Renal cortex interstitium (tissue), 11 donors: Measurements from ENCODE around the gene CDH12. TPM values are rescaled to one million over a fixed set of nuclear protein-coding genes. Genes with fewer than 3 reads are reported as not detected.
"Not testable (repeated sequence)": the region's sequence is repeated elsewhere in the genome, so short reads cannot be mapped to it uniquely, and the experiment has no call there.

Experiments
- DNase-seq, 11 donors: peaks; one replicate each; pipeline ENCODE4 v3.0.0-alpha.2; 2013; ENCODE audit warnings: low read depth in 9 of 11, low spot score in 4 of 11; ENCODE audit errors: extremely low read depth in 1 of 11
- polyA plus RNA-seq, 3 donors: library from polyadenylated mRNA; unstranded; fragments of 120-200 nt; gene quantifications; one replicate each; pipeline ENCODE4 v1.2.1, GENCODE V29; 2013; ENCODE audit not compliant: insufficient read length in 3 of 3

CDH12 gene
- polyA plus RNA-seq, 3 donors = 6.1 to 8.0 (median 6.4) TPM

DNA sequence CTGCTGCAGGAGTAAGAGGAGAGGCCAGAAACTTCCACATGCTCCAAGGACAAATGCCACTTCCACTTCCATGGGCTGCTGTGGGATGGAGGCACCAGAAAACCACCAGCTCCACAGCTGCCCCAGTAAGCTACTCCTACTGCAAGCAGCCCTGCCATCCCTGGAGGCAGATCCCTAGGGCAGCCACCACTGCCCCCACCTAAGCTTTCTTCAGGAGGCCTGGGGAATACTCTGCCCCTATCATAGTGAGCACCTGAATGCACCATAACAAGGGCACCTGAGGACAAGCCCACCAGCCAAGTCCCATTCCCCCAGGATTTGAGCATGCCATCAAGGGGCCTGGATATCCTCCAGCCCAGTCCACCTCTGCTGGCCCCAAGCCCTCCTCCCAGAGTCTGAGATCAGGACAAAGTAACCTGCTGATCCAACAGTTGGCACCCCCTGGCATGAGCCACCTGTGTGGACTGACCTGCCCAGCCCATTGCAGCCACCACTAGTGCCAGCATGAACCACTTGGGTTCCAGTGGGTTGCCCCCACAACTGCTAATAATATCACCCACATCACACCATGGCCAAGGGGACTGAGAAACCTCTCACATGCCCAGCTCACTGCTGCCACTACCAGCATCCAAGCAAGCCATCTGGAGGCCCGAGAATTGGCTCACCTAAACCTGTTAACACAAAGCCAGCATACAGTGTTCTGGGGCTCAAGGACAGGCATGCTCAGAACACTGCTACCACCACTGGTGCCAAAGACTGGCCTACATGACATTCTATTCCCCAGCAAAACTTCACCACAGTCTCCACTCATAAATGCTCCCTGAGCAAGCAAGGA is 480.1 kb downstream of the CDH12 start:
- no peak for DNase-seq

GRCh38 chr5:22372376-22372775 is 480.8 kb downstream of the CDH12 start:
- DNase-seq = no peak

DNA sequence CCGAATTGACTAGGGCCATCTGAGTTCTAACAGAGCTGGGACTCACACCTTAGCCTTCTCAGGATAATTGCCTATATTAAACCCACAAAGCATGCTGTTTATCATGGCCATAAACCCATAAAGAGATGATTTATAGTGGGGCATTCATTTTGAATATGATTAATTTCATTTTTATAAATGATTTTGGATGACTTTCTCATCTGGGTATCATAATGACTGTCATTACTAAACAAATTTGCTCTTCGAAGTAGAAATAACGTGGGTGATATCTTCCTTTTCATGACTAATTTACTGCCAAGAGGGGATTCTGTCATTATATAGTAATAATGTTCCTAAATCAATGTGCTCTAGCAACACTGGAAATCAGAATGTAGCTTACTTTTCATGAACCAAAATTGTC is 498.2 kb downstream of the CDH12 start:
- DNase-seq = no peak

DNA sequence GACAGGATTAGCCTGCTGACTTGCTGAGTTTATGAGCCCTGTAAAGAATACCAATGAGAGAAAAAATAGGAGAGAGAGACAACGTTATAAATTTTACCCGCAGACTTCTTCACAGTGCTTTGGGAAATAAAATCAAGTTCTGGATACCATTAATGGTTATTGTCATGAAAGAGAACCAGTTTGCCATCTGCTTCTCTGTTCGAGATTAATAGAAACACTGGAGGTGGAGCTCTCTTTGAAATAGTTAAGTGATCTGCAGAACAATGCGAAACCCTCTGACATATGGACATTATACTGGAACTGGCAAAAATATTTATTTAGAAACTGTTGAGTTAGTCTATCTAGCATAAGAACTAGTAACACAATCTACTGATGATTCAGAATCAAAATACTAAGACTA is 500.7 kb downstream of the CDH12 start:
- no peak for DNase-seq

DNA sequence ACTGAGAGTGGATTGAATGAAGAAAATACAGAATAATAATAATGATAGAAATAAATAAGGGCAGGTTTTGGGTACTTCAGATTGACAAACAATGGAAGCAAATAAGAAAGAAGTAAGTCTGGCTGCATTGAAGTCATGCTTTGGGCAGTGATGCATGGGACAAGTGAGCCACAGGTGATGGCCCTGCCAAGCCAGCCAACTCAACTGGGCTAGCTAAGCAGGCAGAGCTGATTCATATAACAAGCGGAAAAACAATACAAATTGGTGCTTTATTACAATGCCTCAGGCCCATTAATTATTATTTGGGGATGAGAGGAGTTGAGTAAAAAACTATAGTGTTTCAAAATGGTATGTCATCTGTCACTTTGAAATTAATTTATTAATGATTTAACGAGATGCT is 502.0 kb downstream of the CDH12 start:
- DNase-seq = no peak

DNA sequence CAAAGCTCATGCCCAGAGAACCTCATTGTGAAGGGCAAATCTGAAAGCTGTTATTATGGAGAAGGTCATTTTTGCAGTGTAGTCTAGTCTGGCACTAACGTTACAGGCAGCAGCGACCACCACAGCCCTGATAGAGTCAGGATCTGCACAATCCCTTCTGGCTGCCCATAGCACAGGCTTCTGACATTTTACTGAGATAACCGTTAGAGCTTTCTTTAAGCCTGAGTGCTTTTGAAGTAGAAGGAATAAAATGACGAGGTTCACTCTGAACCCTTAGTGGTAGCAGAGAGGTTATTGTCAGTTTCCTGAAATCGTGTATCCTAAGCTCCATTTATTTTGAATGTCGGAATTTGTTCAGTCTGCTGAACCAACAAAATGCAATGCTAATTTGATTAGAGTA is 505.1 kb downstream of the CDH12 start:
- no peak for DNase-seq

- DNase-seq = no peak
Measured at GRCh38 chr5:22344000-22344399, 509.1 kb downstream of the CDH12 start.

DNA sequence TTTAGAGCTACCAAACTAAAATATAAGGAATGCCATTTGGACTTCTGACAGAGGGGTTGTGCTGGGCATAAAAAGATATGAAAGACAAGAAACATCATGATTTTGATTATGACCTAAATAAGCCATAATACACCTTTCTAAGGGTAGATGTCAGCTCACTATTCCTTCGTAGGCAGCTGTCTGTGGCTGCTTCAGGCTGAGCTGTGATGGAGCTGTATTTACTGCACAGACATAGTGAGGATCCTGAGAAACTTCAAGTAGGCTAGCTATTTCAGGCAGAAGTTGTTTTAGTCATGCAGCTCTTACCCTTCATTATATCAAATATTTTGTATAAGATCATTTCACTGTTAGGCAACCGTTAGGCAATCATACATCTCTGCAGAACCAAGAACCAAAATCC is 511.7 kb downstream of the CDH12 start:
- DNase-seq = no peak

- DNase-seq = not testable (repeated sequence)
Measured at GRCh38 chr5:22332949-22333348, 520.2 kb downstream of the CDH12 start.

- no peak for DNase-seq
Measured at GRCh38 chr5:22329683-22330082, 523.5 kb downstream of the CDH12 start.

- no peak for DNase-seq
Measured at GRCh38 chr5:22319798-22320197, 533.3 kb downstream of the CDH12 start.

- no peak for DNase-seq
Measured at GRCh38 chr5:22316294-22316693, 536.9 kb downstream of the CDH12 start.

DNA sequence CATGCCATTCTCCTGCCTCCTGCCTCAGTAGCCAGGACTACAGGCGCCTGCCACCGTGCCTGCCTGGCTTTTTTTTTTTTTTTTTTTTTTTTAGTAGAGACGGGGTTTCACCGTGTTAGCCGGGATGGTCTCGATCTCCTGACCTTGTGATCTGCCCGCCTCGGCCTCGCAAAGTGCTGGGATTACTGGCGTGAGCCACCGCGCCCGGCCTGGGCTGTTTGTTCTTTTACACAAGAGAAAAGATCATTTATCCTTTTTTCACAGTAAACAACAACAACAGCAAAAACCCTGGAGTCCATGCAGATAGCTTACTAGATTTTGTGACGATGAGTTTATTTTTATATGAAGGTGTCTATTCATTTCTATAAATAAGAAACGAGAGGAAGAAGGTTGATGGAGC is 538.1 kb downstream of the CDH12 start:
- not testable (repeated sequence) for DNase-seq

- no peak for DNase-seq
Measured at GRCh38 chr5:22314548-22314947, 538.6 kb downstream of the CDH12 start.

DNA sequence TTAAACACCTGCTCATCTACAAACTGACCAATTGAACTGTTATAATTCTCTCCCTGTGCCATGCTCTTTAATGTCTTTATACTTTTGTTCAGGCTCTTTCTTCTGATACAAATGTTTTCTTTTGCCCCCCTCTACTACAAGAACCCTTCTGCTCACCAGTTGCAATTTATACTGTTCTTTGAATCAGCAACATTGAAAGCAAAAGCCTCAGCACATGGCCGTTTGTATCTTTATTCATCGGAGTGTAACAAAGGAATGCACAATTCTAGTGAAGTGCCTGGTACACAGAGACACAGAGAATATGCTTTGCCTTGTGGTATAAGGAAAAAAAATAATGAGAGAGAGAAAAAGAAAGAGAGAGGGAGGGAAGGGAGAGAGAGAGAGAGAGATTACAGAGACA is 547.1 kb downstream of the CDH12 start:
- no peak for DNase-seq

- DNase-seq = no peak
Measured at GRCh38 chr5:22295832-22296231, 557.3 kb downstream of the CDH12 start.

GRCh38 chr5:22293147-22293546 is 560.0 kb downstream of the CDH12 start:
- DNase-seq = no peak

DNA sequence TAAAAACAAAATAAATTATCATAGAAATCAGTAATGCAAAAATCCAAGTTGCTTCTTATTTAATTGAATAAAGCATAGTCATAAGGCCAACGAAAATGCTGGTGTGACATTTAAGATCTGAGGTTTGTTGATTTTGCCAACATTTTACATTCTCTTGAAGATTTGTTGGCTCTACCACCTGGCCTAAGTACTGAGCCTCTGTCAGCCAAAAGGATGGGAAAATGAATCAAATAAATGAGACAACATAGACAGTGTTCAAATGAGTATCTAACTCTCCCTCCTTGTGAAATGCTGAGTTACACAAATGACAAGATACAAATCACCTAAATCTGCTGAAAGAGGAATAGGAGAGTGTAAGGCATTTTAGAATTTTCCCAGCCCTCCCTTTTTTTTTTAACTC is 575.0 kb downstream of the CDH12 start:
- DNase-seq = no peak

DNA sequence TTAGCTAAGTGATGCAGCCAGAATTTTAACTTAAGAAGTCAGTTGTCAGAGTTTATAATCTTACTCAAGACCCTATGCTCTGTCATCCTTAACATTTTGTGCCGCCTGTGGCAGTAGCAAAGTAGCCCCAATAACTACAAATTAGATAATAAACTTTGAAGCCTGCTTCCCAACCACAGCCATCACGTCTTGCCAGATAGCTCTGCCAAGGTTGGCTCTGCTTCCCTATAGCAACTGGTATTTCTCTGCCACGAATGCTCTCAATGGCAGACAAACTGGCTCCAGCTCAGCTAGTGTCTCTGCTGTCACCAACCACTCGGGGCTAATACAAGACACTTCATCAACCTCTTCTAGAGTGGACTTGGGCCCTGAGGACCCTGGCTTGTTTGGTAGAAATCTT is 576.1 kb downstream of the CDH12 start:
- no peak for DNase-seq

- DNase-seq = not testable (repeated sequence)
Measured at GRCh38 chr5:22265855-22266254, 587.3 kb downstream of the CDH12 start.

- DNase-seq = no peak
Measured at GRCh38 chr5:22258139-22258538, 595.0 kb downstream of the CDH12 start.
